Measurements from ENCODE around the gene SFMBT2.
"Not testable (repeated sequence)": the region's sequence is repeated elsewhere in the genome, so short reads cannot be mapped to it uniquely, and the experiment has no call there.

Gene SFMBT2

GRCh38 chr10:7388602-7389001 lies 22.2 kb downstream of the SFMBT2 start:
- Histone ChIP-seq H3K4me1 (peaks cover 16% of the 10 kb centered on the region; the same call in 1 of the 2 replicates), H3K27me3 (ENCODE audit: low read depth) (no peaks in the 10 kb centered on the region), H3K36me3 (replicated peaks) (no peaks in the 10 kb centered on the region), H3K4me3 (no peak overlapping the region), H3K9me3 (no peaks in the 10 kb centered on the region)
- in situ Hi-C loops (cut with MboI; ENCODE audit: low sequenced_read_pairs): no loop called here
- no peak for DNase-seq (ENCODE audit: low spot score in 2 of 2)

- DNase-seq (ENCODE audit: low spot score in 2 of 2); H3K9me3 ChIP-seq; H3K4me3 ChIP-seq; in situ Hi-C loops (cut with MboI; ENCODE audit: low sequenced_read_pairs); H3K27me3 ChIP-seq (ENCODE audit: low read depth); H3K36me3 ChIP-seq (replicated peaks): not testable (repeated sequence)
- peaks cover 16% of the 10 kb centered on the region; the same call in 1 of the 2 replicates for H3K4me1 ChIP-seq
These were observed 22.7 kb downstream of the SFMBT2 start for GRCh38 chr10:7388149-7388548.

GRCh38 chr10:7385114-7385513 lies 25.7 kb downstream of the SFMBT2 start:
- DNase-seq (ENCODE audit: low spot score in 2 of 2): no peak
- peaks cover 11% of the 10 kb centered on the region; the same call in 1 of the 2 replicates for H3K4me1 ChIP-seq
- in situ Hi-C loops (cut with MboI; ENCODE audit: low sequenced_read_pairs): no loop called here
- H3K9me3 ChIP-seq: no peaks in the 10 kb centered on the region
- H3K36me3 ChIP-seq (replicated peaks): peaks cover 10% of the 10 kb centered on the region
- no peaks in the 10 kb centered on the region for H3K27me3 ChIP-seq (ENCODE audit: low read depth)
- H3K4me3 ChIP-seq: no peak overlapping the region

- Histone ChIP-seq H3K27me3 (ENCODE audit: low read depth) (no peaks in the 10 kb centered on the region), H3K4me3 (no peak overlapping the region), H3K4me1 (no peaks in the 10 kb centered on the region), H3K36me3 (replicated peaks) (peaks cover 24% of the 10 kb centered on the region), H3K9me3 (no peaks in the 10 kb centered on the region)
- in situ Hi-C loops (cut with MboI; ENCODE audit: low sequenced_read_pairs): no loop called here
- no peak for DNase-seq (ENCODE audit: low spot score in 2 of 2)
These were observed 27.4 kb downstream of the SFMBT2 start for GRCh38 chr10:7383442-7383841.

- no peak for DNase-seq (ENCODE audit: low spot score in 2 of 2)
- Histone ChIP-seq H3K27me3 (ENCODE audit: low read depth) (no peaks in the 10 kb centered on the region), H3K9me3 (no peaks in the 10 kb centered on the region), H3K36me3 (replicated peaks) (peaks cover 27% of the 10 kb centered on the region), H3K4me1 (no peaks in the 10 kb centered on the region), H3K4me3 (no peak overlapping the region)
- in situ Hi-C loops (cut with MboI; ENCODE audit: low sequenced_read_pairs): no loop called here
These were observed 30.1 kb downstream of the SFMBT2 start for GRCh38 chr10:7380704-7381241.

- Histone ChIP-seq H3K4me1 (no peaks in the 10 kb centered on the region), H3K36me3 (replicated peaks) (peaks cover 27% of the 10 kb centered on the region), H3K4me3 (no peak overlapping the region), H3K9me3 (no peaks in the 10 kb centered on the region), H3K27me3 (ENCODE audit: low read depth) (no peaks in the 10 kb centered on the region)
- DNase-seq (ENCODE audit: low spot score in 2 of 2): no peak
- in situ Hi-C loops (cut with MboI; ENCODE audit: low sequenced_read_pairs): no loop called here
These were observed 32.0 kb downstream of the SFMBT2 start for GRCh38 chr10:7378602-7379403.

GRCh38 chr10:7377614-7378248 lies 33.1 kb downstream of the SFMBT2 start:
- Histone ChIP-seq H3K4me1 (no peaks in the 10 kb centered on the region), H3K27me3 (ENCODE audit: low read depth) (no peaks in the 10 kb centered on the region), H3K36me3 (replicated peaks) (peaks cover 38% of the 10 kb centered on the region), H3K9me3 (no peaks in the 10 kb centered on the region), H3K4me3 (no peak overlapping the region)
- DNase-seq (ENCODE audit: low spot score in 2 of 2): no peak
- in situ Hi-C loops (cut with MboI; ENCODE audit: low sequenced_read_pairs): no loop called here

- H3K4me1 ChIP-seq: no peaks in the 10 kb centered on the region
- peaks cover 43% of the 10 kb centered on the region for H3K36me3 ChIP-seq (replicated peaks)
- in situ Hi-C loops (cut with MboI; ENCODE audit: low sequenced_read_pairs): no loop called here
- DNase-seq (ENCODE audit: low spot score in 2 of 2): no peak
- H3K9me3 ChIP-seq: no peaks in the 10 kb centered on the region
- no peak overlapping the region for H3K4me3 ChIP-seq
- no peaks in the 10 kb centered on the region for H3K27me3 ChIP-seq (ENCODE audit: low read depth)
These were observed 36.0 kb downstream of the SFMBT2 start for GRCh38 chr10:7374795-7375194.

GRCh38 chr10:7373039-7373438 lies 37.8 kb downstream of the SFMBT2 start:
- no peak overlapping the region for H3K4me3 ChIP-seq
- H3K4me1 ChIP-seq: no peaks in the 10 kb centered on the region
- in situ Hi-C loops (cut with MboI; ENCODE audit: low sequenced_read_pairs): no loop called here
- no peaks in the 10 kb centered on the region for H3K27me3 ChIP-seq (ENCODE audit: low read depth)
- no peak for DNase-seq (ENCODE audit: low spot score in 2 of 2)
- peaks cover 49% of the 10 kb centered on the region for H3K36me3 ChIP-seq (replicated peaks)
- H3K9me3 ChIP-seq: no peaks in the 10 kb centered on the region

- DNase-seq (ENCODE audit: low spot score in 2 of 2): no peak
- H3K9me3 ChIP-seq: no peaks in the 10 kb centered on the region
- in situ Hi-C loops (cut with MboI; ENCODE audit: low sequenced_read_pairs): no loop called here
- peaks cover 54% of the 10 kb centered on the region for H3K36me3 ChIP-seq (replicated peaks)
- no peaks in the 10 kb centered on the region for H3K27me3 ChIP-seq (ENCODE audit: low read depth)
- no peaks in the 10 kb centered on the region for H3K4me1 ChIP-seq
- no peak overlapping the region for H3K4me3 ChIP-seq
These were observed 38.3 kb downstream of the SFMBT2 start for GRCh38 chr10:7372504-7372903.

GRCh38 chr10:7370511-7370910 lies 40.3 kb downstream of the SFMBT2 start:
- H3K36me3 ChIP-seq (replicated peaks): peaks cover 67% of the 10 kb centered on the region
- in situ Hi-C loops (cut with MboI; ENCODE audit: low sequenced_read_pairs): no loop called here

GRCh38 chr10:7365027-7365745 lies 45.6 kb downstream of the SFMBT2 start:
- Histone ChIP-seq H3K27me3 (ENCODE audit: low read depth) (no peaks in the 10 kb centered on the region), H3K36me3 (replicated peaks) (peaks cover 89% of the 10 kb centered on the region), H3K9me3 (no peaks in the 10 kb centered on the region), H3K4me1 (peaks cover 2% of the 10 kb centered on the region; the same call in 1 of the 2 replicates), H3K4me3 (no peak overlapping the region)
- DNase-seq (ENCODE audit: low spot score in 2 of 2): no peak
- in situ Hi-C loops (cut with MboI; ENCODE audit: low sequenced_read_pairs): no loop called here

More at GRCh38 chr10:7370511-7370910, 40.3 kb downstream of the SFMBT2 start:
- no peak for DNase-seq (ENCODE audit: low spot score in 2 of 2)
- Histone ChIP-seq H3K9me3 (no peaks in the 10 kb centered on the region), H3K4me3 (no peak overlapping the region), H3K4me1 (no peaks in the 10 kb centered on the region), H3K27me3 (ENCODE audit: low read depth) (no peaks in the 10 kb centered on the region)

- peaks cover 84% of the 10 kb centered on the region for H3K36me3 ChIP-seq (replicated peaks)
- in situ Hi-C loops (cut with MboI; ENCODE audit: low sequenced_read_pairs): no loop called here
These were observed 46.4 kb downstream of the SFMBT2 start for GRCh38 chr10:7364474-7364873.

More at GRCh38 chr10:7364474-7364873, 46.4 kb downstream of the SFMBT2 start:
- Histone ChIP-seq H3K4me3 (no peak overlapping the region), H3K27me3 (ENCODE audit: low read depth) (no peaks in the 10 kb centered on the region), H3K9me3 (no peaks in the 10 kb centered on the region), H3K4me1 (peaks cover 2% of the 10 kb centered on the region; the same call in 1 of the 2 replicates)
- DNase-seq (ENCODE audit: low spot score in 2 of 2): no peak

Data from HAP-1 (cell line).